Measurements from ENCODE around the gene OR4N5.

Gene OR4N5

GRCh38 chr14:20177433-20177974 is 38.9 kb downstream of the OR4N5 start:
- no peak for DNase-seq (ENCODE audit: low read depth)
- H3K4me3 ChIP-seq (ENCODE audit: low read length), result no peak overlapping the region
- no peak for TF ChIP-seq CTCF (conservative IDR thresholded peaks at IDR 0.05; ENCODE audit: low read depth, low read length)

DNA sequence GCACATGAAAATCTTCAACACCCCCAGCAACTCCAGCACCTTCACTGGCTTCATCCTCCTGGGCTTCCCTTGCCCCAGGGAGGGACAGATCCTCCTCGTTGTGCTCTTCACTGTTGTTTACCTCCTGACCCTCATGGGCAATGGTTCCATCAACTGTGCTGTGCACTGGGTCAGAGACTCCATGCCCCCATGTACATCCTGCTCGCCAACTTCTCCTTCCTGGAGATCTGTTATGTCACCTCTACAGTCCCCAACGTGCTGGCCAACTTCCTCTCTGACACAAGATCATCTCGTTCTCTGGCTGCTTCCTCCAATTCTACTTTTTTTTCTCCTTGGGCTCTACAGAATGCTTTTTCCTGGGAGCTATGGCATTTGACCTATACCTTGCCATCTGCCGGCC is 40.6 kb downstream of the OR4N5 start:
- no peak for TF ChIP-seq CTCF (conservative IDR thresholded peaks at IDR 0.05; ENCODE audit: low read depth, low read length)
- H3K4me3 ChIP-seq (ENCODE audit: low read length), result no peak overlapping the region
- no peak for DNase-seq (ENCODE audit: low read depth)

- no peak overlapping the region for H3K4me3 ChIP-seq (ENCODE audit: low read length)
Observed at GRCh38 chr14:20179880-20180279, 41.3 kb downstream of the OR4N5 start.

DNA sequence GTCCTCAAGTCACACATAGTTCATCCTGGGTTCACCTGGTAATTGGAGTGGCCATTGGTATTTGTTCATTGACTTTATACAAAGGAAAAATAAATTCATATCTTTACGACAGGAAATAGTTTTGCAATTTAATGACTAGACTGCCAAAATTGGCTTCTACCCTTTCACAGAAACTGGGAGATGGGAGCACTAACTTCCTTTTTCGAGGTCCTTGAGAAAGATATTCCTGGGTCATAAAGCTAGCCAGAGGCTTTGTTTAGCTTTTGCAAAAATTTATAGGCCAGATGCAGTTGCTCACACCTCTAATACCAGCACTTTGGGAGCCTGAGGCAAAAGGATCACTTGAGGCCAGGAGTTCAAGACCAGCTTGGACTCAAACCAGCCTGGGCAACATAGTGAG is 41.9 kb downstream of the OR4N5 start:
- no peak for TF ChIP-seq CTCF (conservative IDR thresholded peaks at IDR 0.05; ENCODE audit: low read depth, low read length)
- no peak overlapping the region for H3K4me3 ChIP-seq (ENCODE audit: low read length)
- DNase-seq (ENCODE audit: low read depth), result no peak

More at GRCh38 chr14:20179880-20180279, 41.3 kb downstream of the OR4N5 start:
- no peak for TF ChIP-seq CTCF (conservative IDR thresholded peaks at IDR 0.05; ENCODE audit: low read depth, low read length)
- no peak for DNase-seq (ENCODE audit: low read depth)

GRCh38 chr14:20184181-20184580 is 45.6 kb downstream of the OR4N5 start:
- TF ChIP-seq CTCF (conservative IDR thresholded peaks at IDR 0.05; ENCODE audit: low read depth, low read length), result no peak

DNA sequence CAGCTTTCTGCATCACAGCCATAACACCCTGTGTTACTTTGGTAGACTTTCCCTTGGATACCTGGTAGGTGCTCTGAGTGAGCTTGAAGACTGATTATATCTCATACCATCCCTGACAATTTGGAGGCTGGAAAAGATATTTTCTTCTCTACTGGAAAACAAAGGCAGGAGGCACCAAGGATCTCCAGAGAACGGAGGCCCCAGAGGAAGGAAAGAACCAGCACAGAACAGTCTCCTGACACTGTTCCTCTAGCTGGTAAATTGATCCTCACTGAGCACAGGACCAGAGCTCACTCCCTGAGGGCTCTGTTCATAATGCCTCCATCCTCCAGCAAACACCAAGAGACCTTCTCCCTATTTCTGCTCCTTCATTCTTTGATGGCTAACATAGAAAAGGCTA is 52.0 kb downstream of the OR4N5 start, which contains the start of gene OR11G2:
Gene OR11G2, plus strand, starts transcription at position 301 of the 400 bp plus-strand sequence. CDS start 6,542 bp downstream, outside the sequence.
- no peak for TF ChIP-seq CTCF (conservative IDR thresholded peaks at IDR 0.05; ENCODE audit: low read depth, low read length)
- no peak within 1 kb of the TSS for H3K4me3 ChIP-seq (ENCODE audit: low read length)
- no peak for DNase-seq (ENCODE audit: low read depth)

More at GRCh38 chr14:20184181-20184580, 45.6 kb downstream of the OR4N5 start:
- no peak overlapping the region for H3K4me3 ChIP-seq (ENCODE audit: low read length)
- no peak for DNase-seq (ENCODE audit: low read depth)

DNA sequence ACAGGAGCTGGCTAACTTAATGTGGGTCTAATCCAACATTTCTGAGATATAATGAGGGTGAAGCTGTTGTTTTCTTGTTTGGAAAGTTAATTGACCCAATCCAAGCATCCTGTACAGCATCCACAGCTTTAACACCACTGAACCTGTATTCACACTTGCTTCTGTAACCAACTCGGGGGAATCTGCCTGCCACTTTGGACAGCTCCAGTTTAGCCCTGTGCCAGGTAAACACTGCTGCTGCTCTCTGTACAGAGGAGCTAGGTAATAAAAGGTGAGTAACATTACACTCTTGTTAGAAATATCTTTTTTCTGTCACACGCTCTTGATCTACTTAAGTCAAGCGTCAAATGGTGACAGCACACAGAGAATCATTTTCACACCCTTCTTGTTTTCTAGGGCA is 52.8 kb downstream of the OR4N5 start:
- no peak for DNase-seq (ENCODE audit: low read depth)
- H3K4me3 ChIP-seq (ENCODE audit: low read length), result no peak overlapping the region
- TF ChIP-seq CTCF (conservative IDR thresholded peaks at IDR 0.05; ENCODE audit: low read depth, low read length), result no peak
